Tibial nerve (tissue), 3 donors: ENCODE measurements around the gene G3BP2.
"Not testable (repeated sequence)": the region's sequence is repeated elsewhere in the genome, so short reads cannot be mapped to it uniquely, and the experiment has no call there.

ENCODE experiments used
- POLR2A ChIP-seq, 2 donors: fragments of 450-650 bp; IDR thresholded peaks; one replicate each; pipeline ENCODE4 v1.6.1; 2017; ENCODE audit warnings: antibody characterized with exemption in 2 of 2, mild to moderate bottlenecking in 2 of 2, moderate library complexity in 2 of 2
- TF ChIP-seq, protein P1 (sequence below), 5 experiments: fragments of 200-600 bp in 3 of 5; fragments of 450-650 bp in 2 of 5; sonication (generic) in 3 of 5; IDR thresholded peaks; one replicate each; pipeline ENCODE4 v1.5.1; 2016 to 2019; ENCODE audit warnings: antibody characterized with exemption in 5 of 5, mild to moderate bottlenecking in 3 of 5, moderate library complexity in 2 of 5

DNA sequence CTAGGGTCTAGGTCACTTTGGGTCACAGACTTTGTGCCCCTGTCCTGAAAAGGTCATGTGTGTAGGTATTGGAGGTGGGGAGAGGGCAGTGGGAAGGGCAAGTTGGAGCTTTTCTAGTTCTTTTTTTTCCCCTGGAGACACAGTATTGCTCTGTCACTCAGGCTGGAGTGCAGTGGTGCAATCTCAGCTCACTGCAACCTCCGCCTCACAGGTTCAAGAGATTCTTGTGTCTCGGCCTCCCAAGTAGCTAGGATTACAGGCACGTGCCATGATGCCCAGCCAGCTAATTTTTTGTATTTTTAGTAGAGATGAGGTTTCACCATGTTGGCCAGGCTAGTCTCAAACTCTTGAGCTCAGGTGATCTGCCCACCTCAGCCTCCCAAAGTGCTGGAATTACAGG, 42.8 kb upstream of the G3BP2 start:
- TF ChIP-seq, protein P1, sequence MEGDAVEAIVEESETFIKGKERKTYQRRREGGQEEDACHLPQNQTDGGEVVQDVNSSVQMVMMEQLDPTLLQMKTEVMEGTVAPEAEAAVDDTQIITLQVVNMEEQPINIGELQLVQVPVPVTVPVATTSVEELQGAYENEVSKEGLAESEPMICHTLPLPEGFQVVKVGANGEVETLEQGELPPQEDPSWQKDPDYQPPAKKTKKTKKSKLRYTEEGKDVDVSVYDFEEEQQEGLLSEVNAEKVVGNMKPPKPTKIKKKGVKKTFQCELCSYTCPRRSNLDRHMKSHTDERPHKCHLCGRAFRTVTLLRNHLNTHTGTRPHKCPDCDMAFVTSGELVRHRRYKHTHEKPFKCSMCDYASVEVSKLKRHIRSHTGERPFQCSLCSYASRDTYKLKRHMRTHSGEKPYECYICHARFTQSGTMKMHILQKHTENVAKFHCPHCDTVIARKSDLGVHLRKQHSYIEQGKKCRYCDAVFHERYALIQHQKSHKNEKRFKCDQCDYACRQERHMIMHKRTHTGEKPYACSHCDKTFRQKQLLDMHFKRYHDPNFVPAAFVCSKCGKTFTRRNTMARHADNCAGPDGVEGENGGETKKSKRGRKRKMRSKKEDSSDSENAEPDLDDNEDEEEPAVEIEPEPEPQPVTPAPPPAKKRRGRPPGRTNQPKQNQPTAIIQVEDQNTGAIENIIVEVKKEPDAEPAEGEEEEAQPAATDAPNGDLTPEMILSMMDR (IDR thresholded peaks at IDR 0.05): not testable (repeated sequence)
- TF ChIP-seq POLR2A (IDR thresholded peaks at IDR 0.05): not testable (repeated sequence)
